Stimulated activated CD4-positive, alpha-beta T cell treated with anti-CD3 and anti-CD28 coated beads, Interleukin-1b, Interleukin-23, amount 100 ng/mL, for 48 hours (primary cell): ENCODE results near the gene CAMK2B.
"Not testable (repeated sequence)": the region's sequence is repeated elsewhere in the genome, so short reads cannot be mapped to it uniquely, and the experiment has no call there.

ENCODE experiments used
- DNase-seq: peaks from one replicate; pipeline ENCODE4 v3.0.0-alpha.2; 2020

CAMK2B gene

GRCh38 chr7:44187636-44188416 is 137.6 kb downstream of the CAMK2B start:
- no peak for DNase-seq

DNA sequence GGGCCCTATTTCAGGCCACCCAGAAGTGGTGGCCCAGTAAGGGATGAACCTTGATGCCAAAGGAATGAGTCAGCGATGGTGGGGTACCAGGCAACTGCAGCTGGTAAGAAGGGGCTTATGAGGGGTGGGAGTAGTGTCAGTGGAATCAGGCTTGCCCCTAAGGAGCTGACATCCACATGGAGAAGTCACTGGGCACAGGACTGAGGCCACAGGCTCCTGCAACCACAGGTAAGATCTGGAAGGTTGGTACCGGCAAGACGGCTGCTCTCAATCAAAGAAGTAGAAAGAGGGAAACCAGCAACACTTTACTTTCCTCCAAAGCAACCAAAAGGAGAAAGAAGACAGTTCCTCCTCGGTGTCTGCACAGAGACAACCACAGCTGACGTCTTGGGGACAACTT is 138.7 kb downstream of the CAMK2B start:
- DNase-seq, result no peak

GRCh38 chr7:44185729-44186128 is 139.7 kb downstream of the CAMK2B start:
- no peak for DNase-seq

DNA sequence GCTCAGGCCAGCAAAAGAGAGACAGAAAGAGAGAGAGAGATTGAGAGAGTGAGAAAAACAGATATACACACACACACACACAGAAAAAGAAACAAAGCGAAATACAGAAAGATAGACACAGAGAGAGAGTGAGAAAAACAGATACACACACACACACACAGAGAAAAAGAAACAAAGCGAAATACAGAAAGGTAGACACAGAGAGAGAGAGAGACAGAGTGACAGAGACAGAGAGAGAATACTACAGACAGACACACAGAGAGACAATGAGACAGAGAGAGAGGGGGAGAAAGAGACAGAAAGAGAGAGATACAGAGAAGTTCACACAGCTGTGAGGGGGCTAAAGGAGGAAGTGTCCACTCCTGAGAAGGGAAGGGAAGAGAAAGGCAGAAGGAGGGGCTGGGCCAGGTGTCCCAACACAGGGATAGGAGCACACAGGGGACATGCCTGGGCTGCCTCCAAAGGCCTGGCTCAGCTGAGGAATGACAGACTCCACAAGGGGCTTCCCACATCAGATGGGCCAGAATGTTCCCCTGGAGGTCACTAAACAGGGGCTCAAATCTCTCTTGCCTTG is 140.4 kb downstream of the CAMK2B start:
- no peak for DNase-seq

DNA sequence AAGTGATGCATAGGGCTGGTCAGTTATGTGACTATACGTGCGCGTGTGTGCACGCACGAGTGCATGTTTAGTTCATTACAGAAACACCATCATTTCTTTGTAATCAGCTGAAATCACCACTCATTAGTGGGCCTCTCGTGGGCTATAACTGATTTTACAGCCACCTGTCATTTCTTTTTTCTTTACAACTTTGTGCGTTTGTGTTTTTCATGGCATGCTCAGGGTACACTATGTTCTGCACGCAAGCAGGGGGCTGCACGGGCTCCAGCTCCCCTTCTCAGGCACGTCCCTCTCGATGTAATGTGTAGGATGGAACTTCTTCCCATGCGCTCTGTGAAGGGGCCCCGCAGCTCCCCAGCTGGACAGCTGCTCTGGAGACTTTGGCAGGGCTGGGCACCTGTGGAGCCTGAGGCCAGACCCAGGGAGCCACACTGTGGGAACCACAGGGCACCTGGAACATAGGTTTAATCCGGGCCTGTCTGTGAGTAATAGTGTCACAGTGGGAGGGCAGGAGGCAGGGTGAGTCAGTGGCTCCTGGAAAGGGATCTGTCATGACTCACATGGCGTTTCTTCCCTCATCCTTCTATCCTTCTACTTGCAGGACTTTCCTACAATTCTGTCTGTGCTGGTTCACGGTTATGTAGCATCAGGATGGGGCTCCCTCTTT is 141.1 kb downstream of the CAMK2B start:
- DNase-seq, result no peak

DNA sequence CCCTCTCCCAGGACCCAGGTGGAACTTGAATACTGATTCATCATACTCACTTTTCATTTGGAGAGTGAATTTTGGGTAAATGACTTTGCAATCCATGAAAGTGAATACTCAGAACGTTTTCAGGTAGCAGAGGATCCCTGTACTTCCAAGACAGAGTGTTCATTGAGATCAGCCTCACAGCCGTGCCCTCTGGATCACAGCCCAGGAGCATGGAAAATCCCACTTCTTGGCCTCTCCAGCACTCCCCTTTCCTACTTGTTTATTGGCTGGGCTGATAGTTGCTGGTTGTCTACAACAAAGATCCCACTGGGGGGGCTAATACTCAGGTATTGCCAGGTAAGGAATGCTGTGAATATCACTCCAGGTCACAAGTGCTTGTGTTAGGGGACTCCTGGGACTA is 142.0 kb downstream of the CAMK2B start:
- DNase-seq, result no peak

GRCh38 chr7:44182827-44183226 is 142.6 kb downstream of the CAMK2B start:
- DNase-seq, result no peak

DNA sequence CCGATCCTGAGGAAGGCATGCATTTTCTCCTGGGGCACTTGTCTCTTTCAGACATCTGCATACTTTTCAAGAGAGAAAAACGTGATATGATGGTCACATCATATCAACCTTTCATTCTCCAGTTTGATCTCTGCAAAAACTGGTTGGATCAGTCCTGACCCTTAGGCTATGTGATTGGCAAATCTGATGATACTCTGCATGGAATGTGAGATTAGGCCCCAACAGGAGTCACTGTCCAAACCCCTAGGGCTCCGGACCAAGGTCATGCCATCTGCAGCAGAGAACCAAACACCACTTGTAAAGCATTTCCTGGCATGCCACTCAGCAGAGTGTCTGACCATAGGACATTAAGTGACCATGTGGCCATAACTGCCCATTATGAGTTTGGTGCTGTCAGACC is 144.8 kb downstream of the CAMK2B start:
- no peak for DNase-seq

- DNase-seq, result no peak
Measured at GRCh38 chr7:44177570-44178131, 147.7 kb downstream of the CAMK2B start.

DNA sequence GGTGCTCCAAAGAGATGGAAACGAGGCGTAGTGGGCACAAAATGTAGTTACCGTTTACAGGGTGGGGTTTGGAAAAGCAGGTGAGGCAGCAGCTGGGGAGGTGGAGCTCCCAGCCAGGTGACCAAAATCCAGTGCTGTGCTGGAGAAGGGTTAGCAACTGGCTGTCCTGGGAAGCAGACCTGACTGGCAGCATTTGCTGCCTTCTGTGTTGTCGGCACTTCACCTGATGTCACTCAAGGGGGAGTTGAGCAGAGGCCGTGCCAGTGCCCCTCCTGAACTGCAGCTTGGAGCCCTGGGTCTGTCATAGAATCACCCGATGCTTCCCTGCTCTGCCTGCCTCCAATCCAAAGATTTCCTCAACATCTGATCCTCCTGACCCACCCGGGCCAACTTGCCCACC is 148.9 kb downstream of the CAMK2B start:
- no peak for DNase-seq

DNA sequence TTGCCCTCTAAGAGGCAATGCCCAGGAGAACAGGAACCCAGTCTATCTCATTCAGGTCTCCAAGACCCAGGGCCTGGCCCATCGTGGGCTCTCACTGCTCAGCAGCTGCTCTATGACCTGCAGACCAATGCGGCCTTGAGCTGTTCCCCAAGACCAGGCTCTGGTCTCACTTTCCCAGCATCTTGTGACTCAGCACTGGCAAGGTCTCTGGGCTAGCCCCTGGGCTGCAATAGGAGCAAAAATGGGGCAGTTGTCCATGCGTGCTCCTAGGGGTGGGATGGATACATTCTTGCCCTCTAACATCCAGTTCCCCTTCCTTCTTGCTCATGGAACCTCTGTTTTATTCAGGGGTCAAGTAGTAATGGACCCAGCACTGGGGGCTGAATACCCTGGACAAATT is 149.7 kb downstream of the CAMK2B start:
- no peak for DNase-seq

DNA sequence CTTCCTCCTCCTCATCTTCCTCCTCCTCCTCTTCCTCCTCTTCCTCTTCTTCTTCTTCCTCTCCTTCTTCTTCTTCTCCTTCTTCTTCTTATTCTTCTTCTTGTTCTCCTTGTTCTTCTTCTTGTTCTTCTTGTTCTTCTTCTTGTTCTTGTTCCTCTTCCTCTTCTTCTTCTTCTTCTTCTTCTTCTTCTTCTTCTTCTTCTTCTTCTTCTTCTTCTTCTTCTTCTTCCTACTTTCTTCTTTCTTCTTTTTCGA is 150.8 kb downstream of the CAMK2B start:
- not testable (repeated sequence) for DNase-seq

GRCh38 chr7:44173911-44174693 is 151.3 kb downstream of the CAMK2B start:
- no peak for DNase-seq

DNA sequence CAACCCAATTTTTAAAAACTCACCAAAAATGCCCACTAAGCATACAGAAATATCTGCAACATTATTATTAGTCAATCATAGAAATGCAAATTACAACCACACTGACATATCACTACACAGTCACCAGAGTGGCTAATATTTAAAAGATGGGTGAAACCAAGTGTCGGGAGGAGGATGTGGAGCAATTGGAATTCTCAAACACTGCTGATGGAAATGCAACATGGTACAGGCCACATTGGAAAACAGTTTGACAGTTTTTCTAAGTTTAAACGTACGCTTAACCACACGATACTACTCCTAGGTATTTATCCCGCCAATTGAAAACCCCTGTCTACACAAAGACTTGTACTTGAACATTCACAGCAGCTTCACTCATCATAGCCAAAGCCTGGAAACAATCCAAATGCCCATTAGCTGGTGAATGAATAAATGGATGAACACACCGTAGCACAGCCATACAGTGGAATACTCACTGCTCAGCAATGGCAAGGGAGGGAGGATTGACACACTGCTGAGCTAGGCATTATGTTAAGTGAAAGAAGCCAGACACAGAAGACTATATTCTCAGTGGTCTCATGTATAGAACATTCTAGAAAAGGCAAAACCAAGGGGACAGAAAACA is 152.5 kb downstream of the CAMK2B start:
- DNase-seq, result no peak

GRCh38 chr7:44172352-44172751 is 153.0 kb downstream of the CAMK2B start:
- DNase-seq, result no peak

DNA sequence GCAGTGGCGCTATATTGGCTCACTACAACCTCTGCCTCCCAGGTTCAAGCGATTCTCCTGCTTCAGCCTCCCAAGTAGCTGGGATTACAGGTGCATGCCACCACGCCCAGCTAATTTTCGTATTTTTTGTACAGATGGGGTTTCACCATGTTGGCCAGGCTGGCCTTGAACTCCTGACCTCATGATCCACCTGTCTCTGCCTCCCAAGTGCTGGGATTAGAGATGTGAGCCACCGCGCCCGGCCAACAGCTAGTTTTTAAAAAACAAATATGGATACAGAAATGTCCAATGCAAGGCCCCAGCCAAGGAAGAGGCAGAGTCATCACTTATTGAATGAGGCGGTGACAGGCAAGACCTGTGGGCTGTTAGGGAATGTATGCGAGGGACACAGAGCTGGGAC is 153.5 kb downstream of the CAMK2B start:
- not testable (repeated sequence) for DNase-seq

GRCh38 chr7:44167920-44168319 is 157.5 kb downstream of the CAMK2B start:
- DNase-seq, result no peak
